GM18498 (cell line): ENCODE data around the gene SIRT6.
"Not testable (repeated sequence)": the region's sequence is repeated elsewhere in the genome, so short reads cannot be mapped to it uniquely, and the experiment has no call there.

Experiments used
- ATAC-seq: cut with Tn5 transposase; IDR thresholded peaks from one replicate; pipeline ENCODE4 v1.9.1; 2021; ENCODE audit warnings: mild to moderate bottlenecking, moderate library complexity; ENCODE audit not compliant: unreplicated experiment

SIRT6 gene

DNA sequence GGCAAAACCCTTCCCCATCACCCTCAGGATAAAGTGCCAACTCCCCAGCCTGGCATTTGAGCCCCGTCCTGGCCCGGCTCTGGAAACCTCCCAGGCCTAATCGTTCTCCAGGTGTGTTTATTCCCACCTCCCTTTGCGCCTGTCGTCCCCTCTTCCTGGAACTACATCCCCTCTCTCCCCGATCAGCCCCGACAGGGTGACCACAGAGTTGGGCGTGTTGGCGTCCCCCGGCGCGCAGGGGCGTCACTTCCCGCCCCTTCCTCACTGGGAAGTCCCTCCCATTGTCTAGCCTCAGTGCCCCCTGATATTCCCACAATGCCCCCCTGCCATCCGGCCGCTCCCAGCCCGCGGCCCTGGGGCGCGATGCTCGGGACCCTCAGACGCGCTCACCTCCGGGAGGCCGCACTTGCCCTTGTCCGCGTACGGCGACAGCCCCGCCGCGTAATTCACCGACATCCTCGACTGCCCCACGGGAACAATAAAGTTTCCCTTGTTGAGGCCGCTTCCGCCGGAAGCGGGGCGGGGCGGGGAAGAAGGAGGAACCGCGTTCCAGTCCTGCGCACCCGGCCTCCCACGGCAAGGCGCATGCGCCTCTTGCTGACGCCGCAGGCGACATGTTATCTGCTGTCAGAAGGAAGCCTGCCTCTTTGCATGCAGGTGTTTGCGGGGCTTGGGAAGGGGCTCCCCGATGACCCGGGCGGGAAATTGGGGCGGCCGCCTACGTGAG lies at the start of gene SIRT6, which contains the start of gene ANKRD24:
Gene SIRT6, minus strand, starts transcription at position 480 of the 727 bp plus-strand sequence. Its CDS starts 24 bp downstream, at position 456.
Gene ANKRD24, plus strand, starts transcription at position 606 of the 727 bp plus-strand sequence. CDS start 3,737 bp downstream, outside the sequence.
- peak; percentile 61 for ATAC-seq

- ATAC-seq, result not testable (repeated sequence)
Observed at GRCh38 chr19:4232139-4232538, 49.8 kb upstream of the SIRT6 start.

DNA sequence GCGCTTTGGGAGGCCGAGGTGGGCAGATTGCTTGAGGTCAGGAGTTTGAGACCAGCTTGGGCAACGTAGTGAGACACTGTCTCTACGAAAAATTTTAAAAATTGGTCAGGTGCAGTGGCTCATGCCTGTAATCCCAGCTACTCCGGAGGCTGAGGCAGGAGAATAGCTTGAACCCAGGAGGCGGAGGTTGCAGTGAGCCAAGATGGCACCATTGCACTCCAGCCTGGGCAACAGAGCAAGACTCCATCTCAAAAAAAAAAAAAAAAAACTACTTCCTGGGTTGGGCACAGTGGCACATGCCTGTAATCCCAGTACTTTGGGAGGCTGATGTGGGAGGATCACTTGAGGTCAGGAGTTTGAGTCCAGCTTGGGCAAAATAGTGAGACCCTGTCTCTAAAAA lies 49.2 kb upstream of the SIRT6 start:
- not testable (repeated sequence) for ATAC-seq

DNA sequence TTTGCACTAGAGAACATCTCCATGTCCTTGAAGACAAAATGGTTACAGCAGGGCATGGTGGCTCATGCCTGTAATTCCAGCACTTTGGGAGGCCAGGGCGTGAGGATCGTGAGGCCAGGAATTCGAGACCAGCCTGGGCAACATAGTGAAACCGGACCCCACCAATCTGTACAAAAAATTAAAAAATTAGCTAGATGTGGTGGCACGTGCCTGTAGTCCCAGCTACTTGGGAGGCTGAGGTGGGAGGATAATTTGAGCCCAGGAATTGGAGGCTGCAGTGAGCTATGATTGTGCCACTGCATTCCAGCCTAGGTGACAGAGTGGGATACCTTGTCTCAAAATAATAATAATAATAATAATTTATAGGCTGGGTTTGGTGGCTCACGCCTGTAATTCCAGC lies 47.9 kb upstream of the SIRT6 start:
- not testable (repeated sequence) for ATAC-seq

DNA sequence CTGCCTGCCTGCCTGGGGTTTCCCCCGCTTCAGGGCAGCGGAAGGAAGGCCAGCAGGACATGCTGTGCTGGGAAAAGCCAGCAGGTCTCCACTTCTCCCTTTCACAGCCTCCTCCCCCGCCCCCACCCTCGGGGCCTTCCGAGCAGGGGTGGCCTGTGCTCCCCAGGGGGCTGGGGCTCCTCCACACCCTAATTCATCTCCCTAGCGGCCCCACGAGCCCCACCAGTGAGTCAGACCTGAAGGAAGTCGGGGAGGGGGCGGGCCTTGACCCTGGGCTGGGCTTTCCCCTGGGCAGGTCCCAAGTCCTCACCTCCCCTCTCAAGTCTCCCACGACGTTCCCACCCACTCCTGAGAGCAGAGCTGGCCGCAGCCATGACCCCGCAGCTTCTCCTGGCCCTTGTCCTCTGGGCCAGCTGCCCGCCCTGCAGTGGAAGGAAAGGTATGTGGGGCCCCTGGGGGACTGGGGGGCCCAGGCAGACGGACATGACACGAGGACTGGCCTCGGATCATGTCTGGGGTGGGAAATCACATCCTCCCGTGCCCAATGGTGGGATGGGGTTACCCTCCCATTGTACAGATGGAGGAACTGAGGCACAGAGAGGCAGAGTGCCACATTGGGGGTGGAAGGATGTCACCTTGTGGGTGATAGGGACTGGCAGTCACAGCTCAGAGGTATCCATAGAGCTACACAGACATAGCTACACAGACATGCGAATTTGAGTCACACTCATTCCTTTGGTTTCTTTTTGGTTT lies 47.0 kb upstream of the SIRT6 start, which contains the start of gene EBI3:
Gene EBI3, plus strand, starts transcription at position 345 of the 753 bp plus-strand sequence. Its CDS starts 28 bp downstream, at position 373.
- peak; percentile 61 for ATAC-seq

GRCh38 chr19:4228765-4229178 lies 46.4 kb upstream of the SIRT6 start:
- no peak for ATAC-seq

DNA sequence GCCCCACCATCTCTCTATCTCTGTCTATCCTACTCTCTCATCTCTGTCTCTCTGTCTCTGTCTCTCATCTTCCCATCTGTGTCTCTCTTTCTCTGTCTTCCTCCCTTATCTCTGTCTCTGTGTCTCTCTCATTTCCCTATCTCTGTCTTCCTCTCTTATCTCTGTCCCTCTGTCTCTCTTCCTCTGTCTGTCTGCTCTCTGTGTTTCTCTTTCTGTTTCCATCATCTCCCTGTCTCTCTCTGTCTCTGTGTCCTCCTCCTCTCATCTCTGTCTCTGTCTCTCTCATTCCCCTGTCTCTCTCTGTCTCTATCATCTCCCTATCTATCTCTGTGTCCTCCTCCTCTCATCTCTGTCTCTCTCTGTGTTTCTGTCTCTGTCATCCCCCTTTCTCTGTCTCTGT lies 45.4 kb upstream of the SIRT6 start:
- ATAC-seq, result no peak

DNA sequence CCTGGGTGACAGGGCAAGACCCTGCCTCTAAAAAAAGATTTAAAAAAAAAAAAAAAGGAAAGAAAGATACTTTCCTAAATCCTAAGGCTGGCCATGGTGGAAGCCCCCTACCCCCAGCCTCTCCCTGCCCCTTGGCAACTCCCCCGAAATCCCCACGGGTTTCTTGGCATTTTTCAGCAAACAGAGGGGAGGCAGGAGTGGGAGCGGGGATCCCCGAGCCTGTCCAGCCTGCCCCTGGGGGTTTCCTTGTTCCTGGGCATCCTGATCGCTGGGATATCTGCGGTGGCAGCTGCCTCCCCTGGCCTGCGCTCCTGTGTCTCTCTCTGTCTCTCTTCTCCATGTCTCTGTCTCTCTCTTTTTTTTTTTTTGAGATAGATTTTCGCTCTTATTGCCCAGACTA lies 43.5 kb upstream of the SIRT6 start:
- ATAC-seq, result no peak

DNA sequence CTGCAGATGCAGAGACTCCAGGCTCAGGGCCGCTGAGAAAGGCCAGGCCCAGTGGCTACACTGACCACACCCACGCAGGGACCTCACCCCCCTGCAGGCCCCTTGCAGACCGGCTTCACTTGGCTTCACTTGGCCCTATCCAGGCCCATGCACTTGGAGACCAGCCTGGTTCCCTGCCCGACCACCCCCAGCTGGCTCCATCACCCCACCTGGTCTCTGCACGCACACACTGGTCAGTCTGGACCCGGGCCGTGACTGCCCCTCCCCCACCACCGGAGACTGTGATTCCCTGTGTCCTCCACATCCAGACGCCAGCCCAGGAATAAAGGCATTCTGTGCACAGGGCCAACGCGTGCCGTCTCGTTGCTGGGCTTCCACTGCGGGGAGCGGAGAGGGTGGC lies 42.1 kb upstream of the SIRT6 start:
- ATAC-seq, result no peak

DNA sequence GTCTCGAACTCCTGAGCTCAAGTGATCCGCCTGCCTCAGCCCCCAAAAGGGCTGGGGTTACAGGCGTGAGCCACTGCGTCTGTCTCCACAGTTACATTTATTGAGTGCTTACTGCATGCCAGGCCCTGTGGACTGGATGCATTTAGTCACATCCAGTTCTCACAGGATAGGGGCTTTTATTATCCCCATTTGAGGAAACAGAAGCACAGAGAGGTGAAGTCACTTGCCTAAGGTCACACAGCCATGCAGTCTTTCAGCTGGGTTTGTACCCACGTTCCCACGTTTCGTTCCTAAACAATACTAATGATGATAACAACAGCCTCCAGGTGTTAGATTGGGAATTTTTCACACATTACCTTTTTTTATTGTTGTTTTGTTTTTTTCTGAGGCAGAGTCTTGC lies 37.8 kb upstream of the SIRT6 start:
- no peak for ATAC-seq

DNA sequence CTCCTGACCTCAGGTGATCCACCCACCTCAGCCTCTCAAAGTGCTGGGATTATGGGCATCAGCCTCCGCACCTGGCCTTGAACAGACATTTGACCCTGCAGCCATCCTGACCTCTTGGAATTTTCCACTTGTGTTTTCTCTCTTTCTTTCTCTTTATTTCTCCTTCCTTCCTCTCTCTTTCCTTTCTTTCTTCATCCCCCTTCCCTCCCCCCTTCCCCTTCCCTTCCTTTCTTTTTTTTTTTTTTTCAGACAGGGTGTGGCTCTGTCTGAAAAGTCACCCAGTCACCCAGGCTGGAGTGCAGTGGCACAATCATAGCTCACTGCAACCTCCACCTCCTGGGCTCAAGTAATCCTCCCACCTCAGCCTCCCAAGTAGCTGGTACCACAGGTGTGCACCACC lies 36.2 kb upstream of the SIRT6 start:
- ATAC-seq, result not testable (repeated sequence)

- ATAC-seq, result no peak
Observed at GRCh38 chr19:4217429-4218264, 35.3 kb upstream of the SIRT6 start.

- ATAC-seq, result no peak
Observed at GRCh38 chr19:4216846-4217245, 34.5 kb upstream of the SIRT6 start.

DNA sequence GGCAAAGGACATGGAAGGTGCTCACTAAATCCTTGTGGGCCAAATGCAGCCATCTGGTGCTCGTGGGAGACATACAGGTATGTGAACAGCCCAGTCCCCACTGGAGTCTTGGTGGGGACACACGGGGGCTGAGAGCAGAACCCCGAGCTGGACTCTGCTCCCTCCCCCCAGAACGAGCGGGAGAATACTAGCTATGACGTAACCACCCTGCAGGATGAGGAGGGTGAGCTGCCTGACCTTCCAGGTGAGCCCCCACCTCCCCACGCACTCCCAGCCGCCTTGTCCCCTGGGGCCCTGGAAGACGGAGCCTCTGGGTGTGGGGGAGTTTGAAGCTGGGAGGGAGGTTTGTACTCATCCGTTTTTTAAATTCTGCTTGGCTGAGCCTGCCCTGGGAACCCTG lies 33.4 kb upstream of the SIRT6 start:
- no peak for ATAC-seq

DNA sequence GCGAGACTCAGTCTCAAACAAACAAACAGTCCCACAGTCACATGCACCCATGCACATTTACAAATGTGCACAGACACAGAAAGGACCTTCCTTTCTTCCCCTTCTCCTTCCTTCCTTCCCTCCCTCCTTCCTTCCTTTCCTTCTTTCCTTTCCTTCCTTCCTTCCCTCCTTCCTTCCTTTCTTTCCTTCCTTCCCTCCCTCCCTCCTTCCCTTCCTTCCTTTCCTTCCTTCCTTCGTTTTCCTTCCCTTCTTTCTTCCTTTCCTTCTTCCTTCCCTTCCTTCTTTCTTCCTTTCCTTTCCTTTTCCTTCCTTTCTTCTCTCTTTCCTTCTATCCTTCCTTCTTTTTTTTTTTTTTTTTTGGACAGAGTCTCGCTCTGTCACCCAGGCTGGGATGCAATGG lies 30.8 kb upstream of the SIRT6 start:
- ATAC-seq, result no peak

DNA sequence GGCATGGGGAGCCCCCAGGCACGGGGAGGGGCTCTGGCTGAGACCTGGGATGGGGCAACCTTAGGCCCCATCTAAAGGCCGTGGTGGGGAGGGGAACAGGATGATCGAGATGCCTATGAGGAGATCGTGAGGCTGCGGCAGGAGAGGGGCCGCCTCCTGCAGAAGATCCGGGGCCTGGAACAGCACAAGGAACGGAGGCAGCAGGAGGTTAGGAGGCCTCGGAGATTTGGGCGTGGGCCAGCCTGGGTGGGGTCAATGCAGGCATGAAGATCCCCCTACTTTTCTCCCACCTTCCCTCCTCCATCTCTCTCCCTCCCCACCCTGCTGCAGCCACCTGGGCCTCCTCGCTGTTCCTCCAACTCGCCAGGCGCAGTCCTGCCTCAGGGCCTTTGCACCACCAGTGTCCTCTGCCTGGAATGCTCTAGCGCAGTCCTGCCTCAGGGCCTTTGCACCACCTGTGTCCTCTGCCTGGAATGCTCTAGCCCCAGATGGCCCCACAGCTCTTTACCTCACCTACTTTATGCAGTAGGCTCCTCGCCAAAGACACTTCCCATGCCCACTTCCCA lies 27.9 kb upstream of the SIRT6 start:
- no peak for ATAC-seq

- ATAC-seq, result no peak
Observed at GRCh38 chr19:4208385-4209094, 26.2 kb upstream of the SIRT6 start.

- ATAC-seq, result no peak
Observed at GRCh38 chr19:4206818-4207484, 24.6 kb upstream of the SIRT6 start.

GRCh38 chr19:4201798-4202197 lies 19.4 kb upstream of the SIRT6 start:
- no peak for ATAC-seq
